ENCODE data around the gene NHEJ1. TPM values are rescaled to one million over a fixed set of nuclear protein-coding genes. Genes with fewer than 3 reads are reported as not detected.

Gene NHEJ1
- polyA plus RNA-seq, 1 of the 3 experiments (the other 2 are of a cell fraction): 16.3 TPM

DNA sequence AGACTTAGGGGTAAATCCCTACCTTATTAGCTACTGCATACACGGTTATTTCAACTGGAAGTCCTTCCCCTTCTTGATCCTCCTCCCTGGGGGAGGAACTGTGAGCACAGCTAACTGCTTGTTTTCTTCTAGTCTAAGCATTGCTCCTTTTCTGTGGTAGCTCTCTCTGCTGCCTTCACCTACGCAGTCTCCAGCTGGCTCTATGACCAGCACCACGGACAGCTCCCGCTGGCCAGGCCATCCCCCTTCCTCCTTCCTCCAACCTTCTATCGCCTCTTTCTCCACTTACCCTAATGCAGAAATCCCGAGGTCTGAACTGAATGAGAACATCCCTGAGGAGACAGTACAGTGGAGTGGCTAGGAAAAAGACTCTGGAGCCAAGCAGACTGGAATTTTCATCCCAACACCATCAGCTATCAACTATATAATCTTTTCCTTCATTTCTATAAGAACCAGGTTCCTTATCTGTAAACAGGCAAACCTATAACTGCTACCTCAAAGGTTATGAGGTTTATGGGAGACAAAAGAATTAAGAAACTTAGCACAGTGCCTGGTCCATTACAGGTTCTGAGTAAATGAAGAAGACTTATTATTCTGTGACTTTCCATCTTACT lies 114.6 kb downstream of the NHEJ1 start:
- no peaks in the 10 kb centered on the region for H3F3A ChIP-seq (replicated peaks; ENCODE audit: insufficient read depth)
- H3K4me2 ChIP-seq: no peak overlapping the region
- H3K27me3 ChIP-seq (ENCODE audit: insufficient read depth): peaks cover 10% of the 10 kb centered on the region
- no peaks in the 10 kb centered on the region for H3K36me3 ChIP-seq (replicated peaks in 1 of 2; ENCODE audit: control insufficient read depth in 1 of 2, insufficient read depth in 2 of 2, low read length in 1 of 2)
- H3K79me2 ChIP-seq (ENCODE audit: insufficient read depth): no peaks in the 10 kb centered on the region
- H3K9ac ChIP-seq: no peak overlapping the region
- H4K20me1 ChIP-seq (ENCODE audit: insufficient read depth): no peaks in the 10 kb centered on the region
- H3K4me1 ChIP-seq (ENCODE audit: control insufficient read depth in 1 of 2, insufficient read depth in 2 of 2, low read depth in 1 of 2, low read length in 1 of 2): peaks cover 0 to 2% of the 10 kb centered on the region in 2 experiments; a peak in 1 of 4 replicates
- no peak overlapping the region for H2AFZ ChIP-seq (ENCODE audit: low read depth)
- 27% methylated on average over 6 of the region's 6 CpGs for WGBS (ENCODE audit: low lambda C conversion rate)
- H3K27ac ChIP-seq (ENCODE audit: low read depth in 2 of 2, low read length in 1 of 2): no peak overlapping the region
- ChIA-PET CTCF (interaction anchor here (0.8 to 3.2 kb wide), 9 partner anchors 12 to 249 kb away, joined by 3 to 19 read pairs (median 5); no protein-coding TSS in a partner anchor), POLR2A (no interaction called here)
- no peaks in the 10 kb centered on the region for H3K9me3 ChIP-seq
- H3K9me2 ChIP-seq: no peaks in the 10 kb centered on the region
- H3K4me3 ChIP-seq (ENCODE audit: low read depth in 2 of 2, low read length in 1 of 2): no peak overlapping the region
- DNase-seq: no peak
- TF ChIP-seq, protein P1, sequence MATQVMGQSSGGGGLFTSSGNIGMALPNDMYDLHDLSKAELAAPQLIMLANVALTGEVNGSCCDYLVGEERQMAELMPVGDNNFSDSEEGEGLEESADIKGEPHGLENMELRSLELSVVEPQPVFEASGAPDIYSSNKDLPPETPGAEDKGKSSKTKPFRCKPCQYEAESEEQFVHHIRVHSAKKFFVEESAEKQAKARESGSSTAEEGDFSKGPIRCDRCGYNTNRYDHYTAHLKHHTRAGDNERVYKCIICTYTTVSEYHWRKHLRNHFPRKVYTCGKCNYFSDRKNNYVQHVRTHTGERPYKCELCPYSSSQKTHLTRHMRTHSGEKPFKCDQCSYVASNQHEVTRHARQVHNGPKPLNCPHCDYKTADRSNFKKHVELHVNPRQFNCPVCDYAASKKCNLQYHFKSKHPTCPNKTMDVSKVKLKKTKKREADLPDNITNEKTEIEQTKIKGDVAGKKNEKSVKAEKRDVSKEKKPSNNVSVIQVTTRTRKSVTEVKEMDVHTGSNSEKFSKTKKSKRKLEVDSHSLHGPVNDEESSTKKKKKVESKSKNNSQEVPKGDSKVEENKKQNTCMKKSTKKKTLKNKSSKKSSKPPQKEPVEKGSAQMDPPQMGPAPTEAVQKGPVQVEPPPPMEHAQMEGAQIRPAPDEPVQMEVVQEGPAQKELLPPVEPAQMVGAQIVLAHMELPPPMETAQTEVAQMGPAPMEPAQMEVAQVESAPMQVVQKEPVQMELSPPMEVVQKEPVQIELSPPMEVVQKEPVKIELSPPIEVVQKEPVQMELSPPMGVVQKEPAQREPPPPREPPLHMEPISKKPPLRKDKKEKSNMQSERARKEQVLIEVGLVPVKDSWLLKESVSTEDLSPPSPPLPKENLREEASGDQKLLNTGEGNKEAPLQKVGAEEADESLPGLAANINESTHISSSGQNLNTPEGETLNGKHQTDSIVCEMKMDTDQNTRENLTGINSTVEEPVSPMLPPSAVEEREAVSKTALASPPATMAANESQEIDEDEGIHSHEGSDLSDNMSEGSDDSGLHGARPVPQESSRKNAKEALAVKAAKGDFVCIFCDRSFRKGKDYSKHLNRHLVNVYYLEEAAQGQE (IDR thresholded peaks at IDR 0.05; ENCODE audit: low read depth, low read length): peak; percentile 99
- TF ChIP-seq EZH2phosphoT487 (IDR thresholded peaks at IDR 0.05; ENCODE audit: borderline replicate concordance, low read depth): no peak

DNA sequence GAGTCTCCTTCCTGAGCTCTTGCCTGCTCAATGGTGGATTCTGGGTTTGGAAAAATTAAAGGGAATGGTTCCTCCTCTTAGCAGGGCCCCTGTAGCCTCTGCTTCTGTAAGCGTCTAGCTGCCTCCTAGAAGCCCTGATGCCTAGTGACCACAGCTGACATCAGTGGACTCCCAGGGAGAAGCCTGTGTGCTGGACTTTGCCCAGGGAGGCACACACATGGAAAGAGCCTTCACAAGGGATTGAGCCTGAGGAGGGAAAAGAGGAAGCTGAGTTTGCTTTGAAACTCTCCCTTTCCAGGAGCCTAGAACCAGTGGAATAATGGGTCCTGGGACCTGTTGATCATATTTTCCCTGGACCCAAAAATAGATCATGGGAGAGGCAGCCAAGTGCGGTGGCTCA lies 117.9 kb downstream of the NHEJ1 start:
- CTCF ChIA-PET: interaction anchor here (1.4 to 6.7 kb wide), 8 partner anchors 14 to 77 kb away, joined by 4 to 64 read pairs (median 8); no protein-coding TSS in a partner anchor

DNA sequence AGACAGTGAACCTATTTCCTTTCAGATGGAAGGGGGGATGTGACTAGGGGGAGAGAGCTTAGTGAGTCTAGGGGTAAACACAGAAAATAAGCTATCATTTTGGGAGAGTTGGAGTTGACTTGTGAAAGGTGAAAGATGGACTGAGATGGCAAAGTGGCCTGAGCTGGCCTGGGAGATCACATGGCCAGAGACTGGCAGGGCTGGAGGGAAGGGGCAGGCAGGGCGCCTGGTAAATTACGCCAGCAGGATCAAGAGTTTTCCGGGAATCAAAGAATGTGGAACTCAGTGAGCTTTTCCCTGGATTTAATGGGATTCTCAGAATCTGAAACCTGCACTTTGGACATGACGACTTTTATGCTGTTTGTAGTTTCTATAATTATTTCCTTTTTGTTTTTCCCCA lies 118.5 kb downstream of the NHEJ1 start:
- Histone ChIP-seq H4K20me1 (ENCODE audit: insufficient read depth) (no peaks in the 10 kb centered on the region), H3K27ac (ENCODE audit: low read depth in 2 of 2, low read length in 1 of 2) (no peak overlapping the region), H3K27me3 (ENCODE audit: insufficient read depth) (no peaks in the 10 kb centered on the region), H3K36me3 (replicated peaks in 1 of 2; ENCODE audit: control insufficient read depth in 1 of 2, insufficient read depth in 2 of 2, low read length in 1 of 2) (no peaks in the 10 kb centered on the region), H3K9ac (no peak overlapping the region), H3K9me3 (no peaks in the 10 kb centered on the region), H3K4me1 (ENCODE audit: control insufficient read depth in 1 of 2, insufficient read depth in 2 of 2, low read depth in 1 of 2, low read length in 1 of 2) (peaks cover 4 to 6% of the 10 kb centered on the region in 2 experiments; a peak in 1 of 4 replicates), H3K9me2 (no peaks in the 10 kb centered on the region), H3K79me2 (ENCODE audit: insufficient read depth) (no peaks in the 10 kb centered on the region), H3K4me3 (ENCODE audit: low read depth in 2 of 2, low read length in 1 of 2) (no peak overlapping the region), H3K4me2 (no peak overlapping the region), H2AFZ (ENCODE audit: low read depth) (0 out of 2 replicates have a peak overlapping the region, but pooled peaks have one; percentile 67), H3F3A (replicated peaks; ENCODE audit: insufficient read depth) (no peaks in the 10 kb centered on the region)
- ChIA-PET CTCF (interaction anchor here (0.6 to 6.7 kb wide), 13 partner anchors 13 to 1124 kb away, joined by 3 to 64 read pairs (median 6); no protein-coding TSS in a partner anchor), POLR2A (no interaction called here)
- TF ChIP-seq RXRA (IDR thresholded peaks at IDR 0.05; ENCODE audit: borderline replicate concordance, low read depth): no peak
- TF ChIP-seq, protein P1 (IDR thresholded peaks at IDR 0.05; ENCODE audit: low read depth, low read length): no peak
- no peak for TF ChIP-seq MEF2A (IDR thresholded peaks at IDR 0.05; ENCODE audit: borderline replicate concordance, low read depth)
- TF ChIP-seq, protein P2, sequence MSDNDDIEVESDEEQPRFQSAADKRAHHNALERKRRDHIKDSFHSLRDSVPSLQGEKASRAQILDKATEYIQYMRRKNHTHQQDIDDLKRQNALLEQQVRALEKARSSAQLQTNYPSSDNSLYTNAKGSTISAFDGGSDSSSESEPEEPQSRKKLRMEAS (IDR thresholded peaks at IDR 0.05; ENCODE audit: low read depth): no peak
- no peak for TF ChIP-seq GATA2 (CRISPR knock-in tag; IDR thresholded peaks at IDR 0.05)
- no peak for TF ChIP-seq SIN3A (IDR thresholded peaks at IDR 0.05; ENCODE audit: borderline replicate concordance, low read depth, low read length)
- WGBS (ENCODE audit: low lambda C conversion rate): 60% methylated on average over 4 of the region's 4 CpGs
- DNase-seq: no peak

More for the DNA sequence above, 117.9 kb downstream of the NHEJ1 start:
- Histone ChIP-seq H3K36me3 (replicated peaks in 1 of 2; ENCODE audit: control insufficient read depth in 1 of 2, insufficient read depth in 2 of 2, low read length in 1 of 2) (no peaks in the 10 kb centered on the region), H3K4me2 (no peak overlapping the region), H3F3A (replicated peaks; ENCODE audit: insufficient read depth) (no peaks in the 10 kb centered on the region), H3K27ac (ENCODE audit: low read depth in 2 of 2, low read length in 1 of 2) (no peak overlapping the region), H3K4me1 (ENCODE audit: control insufficient read depth in 1 of 2, insufficient read depth in 2 of 2, low read depth in 1 of 2, low read length in 1 of 2) (peaks cover 4 to 6% of the 10 kb centered on the region in 2 experiments; a peak in 1 of 4 replicates), H3K9ac (no peak overlapping the region), H4K20me1 (ENCODE audit: insufficient read depth) (no peaks in the 10 kb centered on the region), H3K79me2 (ENCODE audit: insufficient read depth) (no peaks in the 10 kb centered on the region), H3K9me2 (no peaks in the 10 kb centered on the region), H3K9me3 (no peaks in the 10 kb centered on the region), H3K4me3 (ENCODE audit: low read depth in 2 of 2, low read length in 1 of 2) (no peak overlapping the region), H2AFZ (ENCODE audit: low read depth) (no peak overlapping the region), H3K27me3 (ENCODE audit: insufficient read depth) (peaks cover under 1% of the 10 kb centered on the region; the same call in 1 of the 2 replicates)
- no peak for DNase-seq
- WGBS (ENCODE audit: low lambda C conversion rate): 27% methylated on average over 1 of the region's 2 CpGs
- no peak for TF ChIP-seq RCOR1 (IDR thresholded peaks at IDR 0.05; ENCODE audit: low read length)
- TF ChIP-seq TEAD4 (IDR thresholded peaks at IDR 0.05; ENCODE audit: borderline replicate concordance, insufficient read depth): no peak
- POLR2A ChIA-PET: no interaction called here
